Measurements from ENCODE around the gene CAB39. TPM values are rescaled to one million over a fixed set of nuclear protein-coding genes. Genes with fewer than 3 reads are reported as not detected.

CAB39 gene
- total RNA-seq, 1 donor from 2014 or later: 68.6 TPM

GRCh38 chr2:230746213-230746612 is 33.6 kb downstream of the CAB39 start:
- ChIA-PET CTCF (interaction anchor here (1.3 kb wide), 1 partner anchor 52 kb away, joined by 4 read pairs; no protein-coding TSS in a partner anchor), POLR2A (no interaction called here)
- H3K4me1 Mint-ChIP-seq: peaks cover 21% of the 10 kb centered on the region
- H3K27me3 Mint-ChIP-seq: no peaks in the 10 kb centered on the region
- H3K9me3 Mint-ChIP-seq: no peaks in the 10 kb centered on the region
- no peak for TF ChIP-seq CTCF (IDR thresholded peaks at IDR 0.05)
- H3K36me3 Mint-ChIP-seq (ENCODE audit: low read depth): peaks cover 37% of the 10 kb centered on the region
- H3K27ac Mint-ChIP-seq: no peak overlapping the region
- no peak for DNase-seq
- intact Hi-C loops (cut with micrococcal nuclease): no loop called here
- H3K4me3 Mint-ChIP-seq: no peak overlapping the region
- ATAC-seq (ENCODE audit: low read depth): no peak

GRCh38 chr2:230748087-230748486 is 35.4 kb downstream of the CAB39 start:
- intact Hi-C loops (cut with micrococcal nuclease): no loop called here
- ChIA-PET CTCF (interaction anchor here (1.0 kb wide), 1 partner anchor 50 kb away, joined by 4 read pairs; no protein-coding TSS in a partner anchor), POLR2A (interaction anchor here (0.6 kb wide), 1 partner anchor 649 kb away, joined by 4 read pairs; no protein-coding TSS in a partner anchor)
- no peak overlapping the region for H3K4me3 Mint-ChIP-seq
- peaks cover 30% of the 10 kb centered on the region for H3K4me1 Mint-ChIP-seq
- DNase-seq: no peak
- TF ChIP-seq CTCF (IDR thresholded peaks at IDR 0.05): no peak
- no peak overlapping the region for H3K27ac Mint-ChIP-seq
- no peaks in the 10 kb centered on the region for H3K9me3 Mint-ChIP-seq
- ATAC-seq (ENCODE audit: low read depth): no peak
- H3K27me3 Mint-ChIP-seq: no peaks in the 10 kb centered on the region
- H3K36me3 Mint-ChIP-seq (ENCODE audit: low read depth): peaks cover 35% of the 10 kb centered on the region

- ATAC-seq (ENCODE audit: low read depth): no peak
- no peak overlapping the region for H3K27ac Mint-ChIP-seq
- peaks cover 30% of the 10 kb centered on the region for H3K4me1 Mint-ChIP-seq
- DNase-seq: no peak
- intact Hi-C loops (cut with micrococcal nuclease): no loop called here
- no peaks in the 10 kb centered on the region for H3K27me3 Mint-ChIP-seq
- CTCF ChIA-PET: no interaction called here
- no peak overlapping the region for H3K4me3 Mint-ChIP-seq
- POLR2A ChIA-PET: no interaction called here
- no peak for TF ChIP-seq CTCF (IDR thresholded peaks at IDR 0.05)
- peaks cover 35% of the 10 kb centered on the region for H3K36me3 Mint-ChIP-seq (ENCODE audit: low read depth)
- no peaks in the 10 kb centered on the region for H3K9me3 Mint-ChIP-seq
Measured at GRCh38 chr2:230749111-230749510, 36.5 kb downstream of the CAB39 start.

DNA sequence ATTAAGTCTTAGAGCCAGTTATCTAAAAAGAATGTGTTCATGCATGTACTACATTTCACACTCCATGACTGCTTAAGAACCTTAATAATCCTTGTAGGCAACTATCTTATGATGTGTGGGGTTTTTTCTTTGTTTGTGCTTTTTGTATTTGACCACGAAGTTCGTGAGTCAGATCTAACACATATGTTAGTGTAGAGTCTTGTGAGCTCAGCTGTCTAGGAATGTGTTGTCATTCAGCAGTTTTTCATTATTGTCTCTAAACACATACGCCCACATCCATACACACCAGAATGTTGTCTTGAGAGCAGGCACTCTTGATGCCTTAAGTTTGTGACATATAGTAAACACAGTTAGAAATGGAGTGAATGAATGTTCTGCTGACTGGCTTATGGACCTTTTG is 38.4 kb downstream of the CAB39 start:
- Mint-ChIP-seq H3K4me3 (no peak overlapping the region), H3K9me3 (no peaks in the 10 kb centered on the region), H3K36me3 (ENCODE audit: low read depth) (peaks cover 26% of the 10 kb centered on the region), H3K27ac (no peak overlapping the region), H3K27me3 (no peaks in the 10 kb centered on the region), H3K4me1 (peaks cover 46% of the 10 kb centered on the region)
- ATAC-seq (ENCODE audit: low read depth) (no peak), DNase-seq (no peak)
- no peak for TF ChIP-seq CTCF (IDR thresholded peaks at IDR 0.05)
- ChIA-PET CTCF (no interaction called here), POLR2A (no interaction called here)
- intact Hi-C loops (cut with micrococcal nuclease): loop anchor here (2.0 kb wide), 1 partner anchor 16 kb away; no protein-coding TSS in a partner anchor

- no peak for ATAC-seq (ENCODE audit: low read depth)
- CTCF ChIA-PET: no interaction called here
- Mint-ChIP-seq H3K36me3 (ENCODE audit: low read depth) (peaks cover 13% of the 10 kb centered on the region), H3K9me3 (no peaks in the 10 kb centered on the region), H3K4me3 (no peak overlapping the region), H3K4me1 (peaks cover 63% of the 10 kb centered on the region), H3K27me3 (no peaks in the 10 kb centered on the region), H3K27ac (no peak overlapping the region)
- POLR2A ChIA-PET: no interaction called here
- DNase-seq: no peak
- no peak for TF ChIP-seq CTCF (IDR thresholded peaks at IDR 0.05)
- intact Hi-C loops (cut with micrococcal nuclease): no loop called here
Measured at GRCh38 chr2:230754200-230754599, 41.6 kb downstream of the CAB39 start.

Data from activated B cell treated with CpG ODN at 0.5 μM for 24 hours (primary cell).